ENCODE measurements around the gene SNX27.
"Not testable (repeated sequence)": the region's sequence is repeated elsewhere in the genome, so short reads cannot be mapped to it uniquely, and the experiment has no call there.

- not testable (repeated sequence) for TF ChIP-seq CTCF (IDR thresholded peaks at IDR 0.05 in 2 of 3, conservative IDR thresholded peaks at IDR 0.05 in 1 of 3; ENCODE audit: control insufficient read depth in 2 of 3, extremely low read depth in 1 of 3, insufficient read depth in 1 of 3, low read depth in 3 of 3, low read length in 3 of 3); ZBTB40 (IDR thresholded peaks at IDR 0.05; ENCODE audit: borderline replicate concordance)
Observed at GRCh38 chr1:151670036-151670675, 58.3 kb downstream of the SNX27 start.
